GM18511 (cell line): ENCODE results near the gene PCCA.
A peak's percentile ranks its signal among the peaks of the same experiment; 100 is the strongest.

Experiments
- ATAC-seq: cut with Tn5 transposase; IDR thresholded peaks from one replicate; pipeline ENCODE4 v1.9.1; 2021; ENCODE audit warnings: mild to moderate bottlenecking, moderate library complexity; ENCODE audit not compliant: unreplicated experiment

Gene PCCA

DNA sequence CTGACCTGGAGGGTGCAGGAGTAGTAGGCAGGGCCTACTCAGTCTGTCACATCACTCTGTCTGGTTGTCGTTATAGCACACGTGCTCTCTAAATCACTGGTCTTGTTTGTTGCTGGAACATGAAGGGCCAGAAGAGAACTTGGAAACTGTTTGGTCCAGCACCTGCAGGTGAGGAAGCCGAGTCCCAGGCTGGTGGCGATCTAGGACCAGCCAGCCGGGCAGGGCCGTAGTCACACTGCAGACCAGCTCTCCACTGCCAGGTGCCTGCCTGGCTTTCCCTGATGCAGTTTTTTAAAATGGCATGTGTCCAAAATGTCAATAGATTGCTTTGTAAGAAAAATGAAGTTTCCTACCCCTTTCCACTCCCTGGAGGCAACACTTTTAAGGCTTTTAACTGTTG is 446.0 kb downstream of the PCCA start:
- ATAC-seq, result no peak

DNA sequence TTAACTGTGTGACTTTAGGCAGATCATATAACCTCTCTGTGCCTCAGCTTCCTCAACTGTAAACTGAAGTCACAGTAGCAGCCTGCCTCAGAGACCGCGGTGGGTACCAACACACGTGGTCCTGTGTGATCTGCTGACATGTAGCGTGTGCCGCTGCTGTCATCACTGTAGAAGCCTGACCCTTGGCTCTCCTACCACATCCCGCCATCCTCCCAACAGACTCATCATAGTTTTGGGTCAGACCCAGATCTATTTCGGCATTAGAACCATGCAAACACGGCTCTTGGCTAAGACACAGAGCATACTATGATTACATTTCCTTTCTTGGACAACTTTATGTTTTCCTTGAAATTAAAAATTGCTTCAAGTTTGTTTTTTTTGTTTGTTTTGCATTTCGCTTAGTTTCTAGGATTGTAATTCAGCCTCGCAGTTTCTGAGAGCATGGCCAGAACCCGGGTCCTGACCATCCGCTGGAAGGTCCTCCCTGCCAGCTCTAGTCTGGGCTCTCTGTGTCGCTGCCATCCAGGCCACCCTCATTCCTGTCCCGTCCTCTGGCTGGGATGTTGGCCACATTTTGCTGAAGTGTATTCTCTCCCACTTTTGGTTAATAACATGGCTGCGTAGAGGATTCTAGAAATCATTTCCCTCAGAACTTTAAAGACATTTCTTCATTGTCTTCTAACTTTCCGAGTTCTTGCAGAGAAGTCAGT is 446.7 kb downstream of the PCCA start:
- no peak for ATAC-seq

DNA sequence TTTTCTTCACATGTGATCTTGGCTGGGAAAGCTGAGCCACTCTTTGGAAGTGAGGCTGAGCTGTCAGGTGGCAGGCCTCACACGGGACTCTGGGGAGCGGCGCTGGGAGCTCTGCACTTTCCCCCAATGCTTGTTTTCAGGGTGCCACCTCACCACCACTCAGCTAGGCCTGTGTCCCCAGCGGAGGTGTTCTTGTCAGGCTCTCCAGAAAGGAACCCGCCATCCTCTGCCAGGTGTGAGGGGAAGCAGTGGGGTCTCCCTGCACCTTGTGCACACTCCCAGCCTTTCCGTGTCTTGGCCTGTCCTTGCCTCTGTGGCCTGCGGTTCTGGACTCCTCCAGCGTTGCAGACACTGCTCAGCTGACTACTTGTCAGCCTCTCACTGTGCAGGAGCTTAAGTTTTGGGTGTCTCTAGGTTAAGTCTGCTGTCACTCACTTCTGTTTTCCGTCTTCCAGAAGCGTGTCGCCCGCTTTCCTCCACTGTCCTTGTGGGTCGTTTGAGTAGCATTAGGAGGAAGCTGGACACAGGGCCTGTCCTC is 447.8 kb downstream of the PCCA start:
- no peak for ATAC-seq

DNA sequence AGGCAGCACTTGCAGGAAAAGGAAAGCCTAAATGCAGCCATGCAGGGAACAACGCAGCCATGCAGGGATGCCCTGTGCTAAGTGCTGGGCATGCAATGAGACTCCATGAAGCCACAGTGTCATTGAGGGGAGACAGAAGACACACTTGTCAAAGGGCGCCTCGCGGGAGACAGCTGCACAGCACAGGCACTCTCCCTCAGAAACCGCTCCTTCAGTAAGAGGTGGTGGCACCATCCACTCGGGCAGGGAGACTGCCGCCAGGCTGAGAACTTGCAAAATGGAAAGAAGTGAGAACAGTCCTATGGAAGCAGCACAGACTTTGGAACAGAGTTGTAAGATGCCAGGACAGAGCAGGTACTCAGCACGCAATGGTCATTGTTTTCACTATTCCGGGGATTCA is 448.6 kb downstream of the PCCA start:
- no peak for ATAC-seq

DNA sequence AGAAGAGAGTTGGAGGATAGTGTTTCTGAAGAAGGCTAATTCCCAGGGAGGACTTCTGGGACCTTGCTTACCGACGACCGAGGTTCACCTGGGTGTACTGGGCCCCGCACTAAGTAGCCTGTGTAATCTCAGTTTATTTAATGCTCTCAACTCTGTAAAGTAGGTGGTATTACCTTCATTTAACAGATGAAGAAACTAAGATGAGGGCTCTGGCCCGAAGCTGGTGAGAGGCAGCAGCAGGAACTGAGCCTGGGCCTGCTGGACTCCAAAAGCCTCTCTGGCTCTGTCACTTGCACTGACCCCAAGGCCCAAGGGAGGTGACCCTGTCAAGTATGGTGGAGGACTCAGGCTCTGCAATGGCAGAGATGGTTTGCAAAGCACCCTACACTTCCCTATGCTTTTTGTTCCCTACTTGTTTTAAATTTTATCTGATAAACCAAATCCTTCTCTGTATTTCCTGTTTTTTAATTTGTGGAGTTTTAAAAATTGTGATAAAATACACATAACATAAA is 449.1 kb downstream of the PCCA start:
- ATAC-seq, result no peak

DNA sequence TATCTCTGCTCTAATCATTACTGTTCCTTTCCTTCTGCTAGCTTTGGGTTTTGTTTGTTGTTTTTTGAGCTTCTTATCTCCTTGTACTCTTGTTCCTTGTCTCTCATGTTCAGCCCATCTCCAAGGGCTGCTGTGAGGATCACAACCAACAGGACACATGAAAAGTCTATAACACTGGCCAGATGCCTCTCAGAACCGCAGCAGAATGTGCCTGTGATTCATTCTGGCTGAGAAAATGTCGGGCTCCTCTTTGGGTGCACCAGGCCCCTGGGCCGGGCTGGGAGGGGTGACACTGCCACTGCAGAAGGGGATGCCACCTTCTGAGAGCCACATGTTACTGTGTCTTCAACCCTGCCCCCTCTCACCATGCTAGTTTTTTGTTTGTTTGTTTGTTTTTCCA is 451.7 kb downstream of the PCCA start:
- ATAC-seq, result no peak

DNA sequence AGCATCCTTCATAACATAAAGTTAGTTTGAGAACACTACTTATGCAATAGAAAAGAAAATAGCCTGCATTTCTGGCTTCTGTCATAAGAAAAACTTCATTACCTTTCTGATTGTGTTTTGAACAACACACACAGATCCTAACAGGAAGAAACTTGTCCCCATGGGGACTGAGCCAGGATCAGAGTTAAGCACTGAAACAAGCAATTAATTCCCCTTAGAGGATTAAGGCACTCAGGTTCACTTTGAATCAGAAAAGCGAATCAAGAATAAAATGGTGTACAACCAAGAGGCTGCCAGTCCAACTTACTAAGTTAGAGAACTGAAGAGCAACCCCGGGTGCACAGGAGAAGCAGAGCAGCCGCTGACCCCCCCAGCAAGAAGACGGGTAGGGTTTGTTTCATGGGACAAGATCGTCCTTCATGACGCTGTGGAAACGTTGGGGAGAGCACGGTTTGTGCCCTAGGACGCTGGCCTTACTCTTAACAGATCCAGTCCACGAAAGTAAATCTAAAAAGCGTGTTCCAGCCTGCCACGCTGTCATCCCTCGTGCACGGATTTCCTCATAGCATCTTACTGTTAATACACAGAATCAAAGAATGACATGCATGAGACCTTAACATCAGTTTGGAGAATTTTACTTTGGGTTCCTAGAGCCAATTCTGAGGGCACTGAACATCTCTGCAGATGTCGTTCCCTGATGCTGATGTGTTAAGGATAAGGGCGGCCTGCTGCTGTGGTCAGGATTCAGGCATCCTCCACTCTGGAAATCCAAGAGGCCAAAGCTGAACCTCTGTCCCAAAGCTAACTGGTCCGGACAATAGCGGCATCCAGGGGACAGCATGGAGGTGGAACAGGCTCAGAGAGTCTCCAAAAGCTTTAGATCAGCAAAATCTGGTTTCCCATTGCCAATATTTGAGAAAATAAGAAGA is 453.3 kb downstream of the PCCA start:
- peak; percentile 4 for ATAC-seq

DNA sequence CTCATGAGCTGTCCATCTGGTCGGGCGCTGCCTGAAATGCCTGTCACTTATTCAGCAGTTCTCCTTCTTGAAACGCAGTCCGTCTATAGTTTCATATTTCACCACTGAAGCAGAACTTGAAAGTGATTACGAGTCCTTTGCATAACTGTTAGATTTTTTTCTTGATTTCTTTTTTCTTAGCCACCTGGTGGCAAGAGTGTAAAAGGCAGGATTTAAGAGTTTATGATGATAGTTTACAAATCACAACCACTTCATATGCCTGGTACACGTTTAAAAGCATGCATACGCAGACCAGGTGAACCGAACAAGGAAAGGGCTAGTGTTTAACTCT is 453.9 kb downstream of the PCCA start:
- ATAC-seq, result peak; percentile 94

DNA sequence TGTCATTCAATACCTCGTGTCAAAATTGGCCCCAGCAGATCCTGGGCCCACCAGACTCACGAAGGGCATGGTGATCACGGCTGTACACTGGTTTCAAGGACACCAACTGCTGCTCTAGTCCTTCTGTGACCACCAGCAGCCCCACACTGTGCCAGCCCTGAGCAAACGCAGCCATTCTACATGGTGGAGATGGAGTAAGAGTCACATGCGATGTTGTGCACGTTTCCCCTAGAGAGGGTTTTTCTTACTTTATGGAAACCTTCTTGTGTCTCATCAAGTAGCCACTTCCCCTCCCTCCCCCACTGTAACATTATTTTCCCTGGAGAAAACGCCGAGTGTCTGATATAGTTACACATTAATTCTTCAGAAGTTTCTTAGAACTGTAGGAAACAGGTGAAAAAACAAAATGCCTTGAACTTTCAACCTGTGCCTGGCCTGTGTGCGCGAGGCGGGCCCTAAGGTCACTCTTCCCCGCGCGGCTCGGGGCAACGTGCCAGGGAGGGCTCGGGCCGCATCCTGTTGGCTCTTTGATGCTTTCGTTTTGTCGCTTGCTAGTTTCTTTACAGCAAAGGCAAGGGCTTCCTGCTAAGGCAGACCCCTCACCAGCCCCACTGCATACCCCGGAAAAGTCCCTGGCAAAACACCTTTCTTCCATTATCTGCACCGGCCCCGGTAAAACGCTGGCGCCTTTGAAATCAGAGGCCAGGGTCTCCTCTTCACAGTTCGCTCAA is 455.1 kb downstream of the PCCA start:
- no peak for ATAC-seq

DNA sequence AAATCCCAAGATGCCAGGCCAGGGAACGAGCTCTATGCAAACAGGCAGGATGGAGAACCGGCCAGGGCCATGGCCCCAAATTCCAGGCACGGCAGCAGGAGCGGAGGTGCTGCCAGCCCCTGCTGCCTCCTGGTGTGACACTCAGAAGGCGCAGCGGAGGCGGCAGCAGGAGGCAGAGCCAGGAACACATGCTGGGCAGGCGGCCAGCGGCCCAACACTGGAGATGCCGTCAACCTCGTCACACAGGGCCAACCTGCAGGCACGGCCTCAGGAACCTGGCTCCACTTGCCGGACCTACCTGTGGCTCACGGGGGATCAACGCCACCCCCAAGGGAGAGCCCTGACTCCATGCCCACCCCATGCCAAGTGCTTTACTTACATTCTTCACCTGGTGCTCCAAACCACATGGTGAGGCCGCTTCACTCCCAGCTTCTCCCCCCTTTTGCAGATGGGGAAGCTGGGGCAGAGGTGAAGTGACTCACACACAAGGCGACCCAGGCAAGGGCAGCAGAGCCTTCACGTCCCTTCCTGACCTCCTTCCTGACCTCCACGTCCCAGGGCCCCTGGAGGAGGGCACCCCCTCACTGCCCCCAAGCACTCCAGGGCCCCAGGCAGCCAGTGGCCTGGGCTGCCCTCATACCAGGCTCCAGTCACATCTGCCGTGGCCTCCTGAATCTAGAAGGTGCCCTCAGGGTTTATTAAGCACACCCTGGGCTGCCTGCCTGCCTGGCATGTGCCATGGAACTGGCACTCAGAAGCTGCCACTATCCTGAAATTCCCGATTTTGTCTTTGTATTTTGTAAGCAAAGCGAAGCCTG is 456.2 kb downstream of the PCCA start:
- no peak for ATAC-seq

DNA sequence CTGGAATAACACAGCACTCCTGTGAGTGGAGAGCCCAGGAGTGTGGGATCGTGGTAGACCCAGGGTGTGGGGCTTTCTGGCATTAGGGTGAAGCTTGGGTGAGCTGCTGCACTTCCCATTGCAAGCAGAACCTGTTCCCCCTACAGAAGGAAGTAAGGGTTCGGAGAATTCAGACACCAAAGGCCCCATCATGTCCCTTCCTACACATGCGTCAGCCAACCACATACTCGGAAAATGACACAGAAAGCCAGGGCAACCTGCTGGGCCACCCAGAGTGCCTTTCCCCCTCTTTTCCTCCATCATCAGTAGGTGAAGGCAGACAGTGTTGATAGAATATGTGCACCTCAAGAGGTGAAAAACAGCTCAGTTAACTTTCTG is 456.8 kb downstream of the PCCA start:
- no peak for ATAC-seq

DNA sequence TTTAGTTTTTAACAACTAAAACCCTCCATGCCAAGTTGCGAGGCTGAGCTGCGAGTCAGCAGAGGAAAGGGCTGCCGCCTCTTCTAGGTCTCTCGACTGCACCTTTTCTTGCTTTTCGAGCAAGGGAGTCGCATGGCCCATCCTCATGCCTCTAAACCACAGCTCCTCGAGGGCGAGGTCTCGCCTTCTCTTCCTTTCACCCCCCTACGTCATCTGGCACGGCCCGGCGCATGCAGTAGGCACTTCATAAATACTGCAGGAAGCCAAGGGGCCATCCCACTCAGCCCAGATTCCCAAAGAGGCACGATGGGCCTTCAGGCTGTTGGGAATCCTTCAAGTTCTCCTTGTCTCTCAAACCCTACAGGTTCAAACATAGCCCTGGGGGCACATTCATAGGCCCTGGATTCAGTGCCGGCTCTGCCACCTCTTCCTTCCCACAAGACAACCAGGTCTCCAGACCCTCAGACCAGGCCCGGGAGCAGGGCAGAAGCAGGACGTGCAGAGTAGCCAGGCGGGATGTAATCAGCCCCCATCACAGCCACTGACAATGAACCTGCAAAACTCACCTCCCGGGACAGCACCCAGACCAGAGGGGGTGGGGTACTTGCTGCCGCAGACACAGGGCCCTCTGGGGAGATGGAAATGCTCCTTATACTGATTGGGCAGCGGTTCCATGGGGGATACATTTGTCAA is 458.0 kb downstream of the PCCA start:
- no peak for ATAC-seq

DNA sequence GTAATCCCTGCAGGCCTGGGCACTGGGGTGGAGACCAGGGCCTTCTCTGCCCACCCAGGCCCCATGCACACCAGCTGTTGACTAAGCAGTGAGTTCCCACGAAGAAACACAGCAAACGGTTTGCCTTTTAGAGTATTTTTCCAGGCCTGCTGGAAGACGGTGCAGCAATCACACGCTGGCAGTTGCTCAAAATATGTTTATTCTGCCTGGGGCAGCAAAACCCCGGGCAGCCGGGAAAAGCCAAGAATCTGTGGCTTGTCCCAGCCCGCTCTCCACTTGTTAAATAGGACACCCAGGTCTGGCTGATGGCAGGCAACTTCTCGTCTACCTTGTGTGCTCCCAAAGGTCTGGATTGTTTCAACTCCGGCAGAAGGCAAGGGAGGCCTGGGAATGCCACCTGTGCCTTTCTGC is 458.9 kb downstream of the PCCA start:
- no peak for ATAC-seq

DNA sequence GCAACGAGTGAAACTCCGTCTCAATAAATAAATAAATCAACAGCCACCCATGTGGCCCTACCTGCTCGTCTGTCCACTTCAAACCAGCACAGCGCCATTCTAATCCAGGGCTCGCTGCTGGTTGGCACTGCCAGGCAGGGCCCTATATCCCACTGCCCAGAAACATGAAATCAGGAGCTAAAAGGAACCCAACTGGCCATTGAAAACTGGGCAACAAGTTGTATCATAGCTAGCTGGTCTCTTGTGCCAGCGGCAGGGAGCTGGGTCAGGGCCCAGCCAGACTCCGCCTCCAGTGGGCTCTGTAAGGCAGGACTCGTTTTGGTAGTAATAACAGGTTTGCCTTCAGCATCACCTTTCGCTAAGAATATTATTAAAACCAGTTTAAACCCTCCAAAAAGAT is 460.4 kb downstream of the PCCA start:
- ATAC-seq, result no peak

DNA sequence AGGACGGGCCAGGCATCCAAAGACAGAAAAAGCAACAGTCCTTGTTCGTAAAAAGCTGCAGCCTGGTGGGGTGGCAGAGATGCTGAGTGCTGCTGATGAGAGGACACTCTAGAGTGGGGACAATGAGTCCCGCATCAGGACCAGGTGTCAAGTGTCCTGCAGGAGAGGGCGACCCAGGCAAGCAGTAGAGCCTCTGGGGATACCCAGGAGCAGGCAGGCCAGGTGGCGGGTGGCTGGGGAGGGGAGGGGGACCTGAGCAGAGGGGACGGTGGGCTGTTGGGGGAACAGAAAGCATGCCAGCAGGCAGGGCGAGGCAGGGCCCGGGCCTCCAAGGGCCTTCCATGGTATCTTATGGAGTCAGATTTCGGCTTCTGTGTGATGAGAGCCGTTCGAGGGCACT is 463.9 kb downstream of the PCCA start:
- ATAC-seq, result no peak

DNA sequence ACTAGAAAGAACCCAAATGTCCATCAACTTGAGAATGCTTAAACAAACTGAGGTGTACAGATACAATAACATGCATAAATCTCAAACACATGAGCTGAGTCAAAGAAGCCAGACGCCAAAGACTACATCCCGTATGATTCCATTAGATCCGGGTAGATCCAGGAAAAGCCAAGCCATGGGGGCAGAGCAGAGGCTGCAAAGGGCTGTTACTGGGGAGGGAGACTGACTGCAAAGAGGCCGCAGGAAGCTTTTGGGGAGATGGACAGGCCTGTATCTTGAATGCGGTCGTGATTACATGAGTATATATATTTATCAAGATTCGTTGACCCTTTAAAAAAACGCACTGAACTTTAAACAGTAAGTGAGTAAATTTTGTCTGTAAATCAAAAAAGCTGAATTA is 471.0 kb downstream of the PCCA start:
- no peak for ATAC-seq

DNA sequence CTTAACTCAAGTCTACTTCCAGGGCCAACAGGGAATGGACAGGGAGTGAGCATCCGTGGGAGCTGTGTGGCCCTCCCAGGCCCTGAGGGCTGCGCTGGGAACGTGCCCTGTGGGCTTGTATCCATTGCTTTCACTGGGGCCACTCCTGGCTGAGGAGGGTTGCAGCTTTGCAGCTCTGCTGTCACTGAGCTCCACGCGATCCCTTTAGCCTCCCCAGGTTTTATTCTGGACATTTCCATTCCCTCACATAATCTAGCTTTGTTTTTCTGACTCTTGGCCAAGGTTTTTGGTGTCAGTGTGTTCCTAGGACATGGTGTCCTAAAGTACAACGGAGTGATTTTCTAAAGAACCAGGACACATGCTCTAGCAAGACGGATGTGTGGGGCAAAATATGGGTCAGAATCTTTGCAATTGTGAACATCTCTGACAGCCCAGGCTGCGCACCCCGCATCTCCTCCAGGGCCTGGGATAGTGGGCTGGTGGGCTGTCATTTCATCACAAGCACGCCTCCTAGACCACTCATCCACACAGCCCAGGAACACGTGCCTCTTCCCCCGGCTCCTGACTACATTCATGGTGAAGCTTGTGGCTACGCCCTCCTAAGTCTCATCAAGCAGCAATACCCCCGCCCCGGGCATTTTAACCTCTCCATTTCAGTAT is 471.7 kb downstream of the PCCA start:
- no peak for ATAC-seq

DNA sequence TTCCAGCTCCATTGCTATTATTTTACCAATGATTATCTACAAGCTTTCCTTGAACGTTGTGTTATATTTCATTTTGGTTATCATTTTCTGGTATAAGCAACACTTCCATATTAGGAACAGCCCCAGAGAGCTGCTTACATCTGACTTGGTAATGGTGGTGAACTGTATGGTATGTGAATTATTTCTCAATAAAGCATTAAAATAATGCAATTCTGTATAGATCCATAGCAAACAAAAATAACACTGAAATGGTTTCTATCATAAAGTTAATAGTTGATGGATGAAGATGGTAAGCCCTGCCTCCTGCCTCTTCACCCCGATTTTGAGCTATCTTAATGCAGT is 472.2 kb downstream of the PCCA start:
- ATAC-seq, result no peak

DNA sequence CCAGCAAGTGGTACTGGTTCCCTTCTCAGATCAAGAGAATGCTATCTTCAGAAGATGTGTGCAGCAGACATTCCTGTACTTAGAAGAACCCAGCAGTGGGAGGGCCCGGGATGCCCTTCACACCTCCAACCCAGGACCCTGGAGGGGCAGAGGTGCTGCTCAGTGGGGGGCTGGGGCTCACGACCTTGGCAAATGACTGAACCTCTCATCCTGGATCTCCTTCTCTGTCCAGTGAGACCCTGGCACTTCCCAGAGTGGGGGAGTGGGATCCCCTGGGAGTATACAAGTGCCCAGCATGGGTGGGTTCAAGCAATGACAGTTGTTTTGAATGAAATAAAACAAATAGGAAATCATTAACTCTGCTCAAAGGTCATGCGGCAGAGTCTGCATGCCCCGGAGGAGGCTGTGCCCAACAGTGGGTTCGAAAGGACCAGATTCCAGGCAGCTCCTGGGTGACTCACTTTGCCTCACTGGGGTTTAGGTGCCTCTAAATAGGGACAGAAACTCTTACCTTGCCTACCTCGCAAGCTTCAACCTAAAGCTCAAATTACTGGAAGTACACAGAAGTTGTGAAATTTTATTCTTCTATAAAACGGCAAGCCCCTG is 472.8 kb downstream of the PCCA start:
- no peak for ATAC-seq
